Renal pelvis (tissue), 4 donors: Measurements from ENCODE around the gene RELL2. TPM values are rescaled to one million over a fixed set of nuclear protein-coding genes. Genes with fewer than 3 reads are reported as not detected.

Experiments
- DNase-seq: peaks from one replicate; pipeline ENCODE4 v3.0.0-alpha.2; 2013
- polyA plus RNA-seq, 3 donors: library from polyadenylated mRNA; unstranded; fragments of 120-200 nt; gene quantifications; one replicate each; pipeline ENCODE4 v1.2.1, GENCODE V29; 2013; ENCODE audit not compliant: insufficient read length in 3 of 3

Gene RELL2
- polyA plus RNA-seq, 3 donors = 1.2 to 1.8 (median 1.4) TPM

DNA sequence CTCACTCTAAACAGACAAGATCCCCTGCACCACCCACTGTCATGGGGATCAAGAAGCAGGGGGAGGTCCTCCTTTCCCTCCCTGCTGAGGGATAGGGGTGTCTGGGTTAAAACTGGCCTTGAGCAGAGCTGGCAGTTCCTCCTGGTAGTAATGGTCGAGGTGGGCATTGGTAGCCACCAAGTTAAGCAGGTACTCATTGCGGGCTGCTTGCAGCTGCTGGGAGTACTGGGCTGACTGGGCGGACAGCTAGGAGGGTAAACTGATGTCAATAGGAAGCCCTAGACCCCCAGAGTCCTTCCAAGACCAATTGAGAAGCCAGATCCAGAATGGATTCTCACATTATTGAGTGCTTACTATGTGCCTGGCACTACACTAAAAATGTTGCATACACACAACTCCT is 11.1 kb downstream of the RELL2 start:
- DNase-seq = no peak

DNA sequence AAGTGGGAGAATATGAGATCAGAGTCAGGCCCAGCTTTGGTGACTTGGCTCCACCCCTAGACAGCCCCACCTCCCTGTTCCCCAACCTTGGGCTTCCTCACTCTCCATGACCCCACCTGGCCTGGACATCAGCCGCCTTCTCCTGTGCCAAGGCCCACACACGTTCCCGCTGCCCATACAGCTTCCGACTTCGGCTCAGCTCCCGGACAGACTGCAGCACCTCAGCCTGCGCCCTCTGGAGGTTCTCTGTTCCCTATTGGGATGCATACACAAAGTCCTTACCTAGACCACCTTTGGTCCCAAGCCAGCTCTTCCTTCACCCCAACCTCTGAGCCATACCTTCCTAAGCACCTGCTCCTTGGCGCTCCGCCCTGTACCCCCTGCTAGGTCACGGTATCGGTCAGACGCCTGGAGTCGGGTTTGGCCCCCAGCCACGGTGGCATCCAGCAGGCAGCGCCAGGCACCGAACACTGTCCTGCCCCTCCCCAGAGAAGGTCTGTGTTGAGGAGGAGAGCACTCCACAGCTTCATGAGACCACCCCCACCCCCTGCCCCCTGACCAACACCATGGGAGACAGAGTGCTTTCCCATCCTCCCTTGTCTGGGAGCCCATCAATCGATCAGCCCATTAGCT is 12.4 kb downstream of the RELL2 start:
- DNase-seq = no peak

DNA sequence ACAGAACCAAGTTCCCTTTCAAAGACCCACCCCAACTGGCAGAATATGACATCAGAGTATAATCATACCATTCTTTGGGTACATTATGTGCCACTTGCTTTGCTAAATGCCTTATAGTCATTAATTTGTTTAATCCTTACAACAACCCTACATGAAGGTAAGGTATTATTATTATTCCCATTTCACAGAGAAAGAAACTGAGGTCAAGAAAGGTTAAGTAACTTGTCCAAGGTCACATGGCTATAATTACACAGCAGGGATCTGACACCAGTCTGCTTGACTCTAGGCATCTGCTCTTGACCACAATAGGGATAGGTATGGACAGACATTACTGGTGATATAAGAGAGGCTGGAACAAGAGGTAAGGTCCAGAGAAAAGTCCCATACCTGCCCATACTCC is 13.2 kb downstream of the RELL2 start:
- no peak for DNase-seq

GRCh38 chr5:141650851-141651727 is 14.3 kb downstream of the RELL2 start, which contains the start of gene FCHSD1:
TSS of gene FCHSD1 (minus strand) at chr5:141651418. CDS start at chr5:141651368, 50 bp downstream.
- DNase-seq = peak; percentile 73

GRCh38 chr5:141651728-141652105 is 14.9 kb downstream of the RELL2 start:
- no peak for DNase-seq

DNA sequence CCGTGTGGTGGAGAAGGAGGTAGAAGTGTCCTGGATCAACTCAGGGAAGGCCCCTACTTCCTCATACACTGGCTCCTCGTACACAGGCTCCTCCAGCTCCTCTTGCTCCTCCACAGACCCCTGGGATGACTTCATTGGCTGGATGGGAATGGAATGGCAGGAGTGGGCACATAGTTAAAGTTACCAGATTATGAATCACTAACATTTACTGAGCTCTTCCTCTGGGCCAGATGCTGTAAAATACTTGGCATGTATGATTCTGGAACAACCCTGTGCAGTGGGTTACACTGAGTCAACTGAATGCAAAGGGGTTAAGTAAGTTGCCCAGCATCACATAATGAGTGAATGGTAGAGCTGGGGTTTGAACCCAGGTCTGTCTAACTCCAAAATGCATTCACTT is 17.5 kb downstream of the RELL2 start:
- DNase-seq = no peak

DNA sequence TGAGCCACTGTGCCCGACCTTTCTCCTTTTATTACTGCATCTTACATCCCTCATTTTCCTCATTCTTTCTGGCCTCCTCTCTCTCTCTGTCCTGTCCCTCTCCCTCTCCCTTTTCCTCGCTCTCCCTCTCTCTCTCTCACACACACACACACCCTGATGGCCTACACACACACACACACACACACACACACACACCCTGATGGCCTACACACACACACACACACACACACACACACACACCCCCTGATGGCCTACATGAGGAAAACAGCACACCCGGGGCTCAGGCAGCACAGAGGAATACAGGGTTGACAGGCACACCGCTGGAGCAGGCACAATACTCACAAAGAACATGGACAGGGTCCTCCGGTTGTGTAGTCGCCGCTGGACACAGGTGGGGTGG is 18.2 kb downstream of the RELL2 start:
- no peak for DNase-seq

GRCh38 chr5:141656396-141656795 is 19.6 kb downstream of the RELL2 start:
- no peak for DNase-seq

- DNase-seq = no peak
Measured at GRCh38 chr5:141657404-141657803, 20.6 kb downstream of the RELL2 start.

- no peak for DNase-seq
Measured at GRCh38 chr5:141657937-141658545, 21.2 kb downstream of the RELL2 start.

GRCh38 chr5:141662028-141662427 is 25.2 kb downstream of the RELL2 start:
- no peak for DNase-seq

- no peak for DNase-seq
Measured at GRCh38 chr5:141663506-141663905, 26.7 kb downstream of the RELL2 start.

DNA sequence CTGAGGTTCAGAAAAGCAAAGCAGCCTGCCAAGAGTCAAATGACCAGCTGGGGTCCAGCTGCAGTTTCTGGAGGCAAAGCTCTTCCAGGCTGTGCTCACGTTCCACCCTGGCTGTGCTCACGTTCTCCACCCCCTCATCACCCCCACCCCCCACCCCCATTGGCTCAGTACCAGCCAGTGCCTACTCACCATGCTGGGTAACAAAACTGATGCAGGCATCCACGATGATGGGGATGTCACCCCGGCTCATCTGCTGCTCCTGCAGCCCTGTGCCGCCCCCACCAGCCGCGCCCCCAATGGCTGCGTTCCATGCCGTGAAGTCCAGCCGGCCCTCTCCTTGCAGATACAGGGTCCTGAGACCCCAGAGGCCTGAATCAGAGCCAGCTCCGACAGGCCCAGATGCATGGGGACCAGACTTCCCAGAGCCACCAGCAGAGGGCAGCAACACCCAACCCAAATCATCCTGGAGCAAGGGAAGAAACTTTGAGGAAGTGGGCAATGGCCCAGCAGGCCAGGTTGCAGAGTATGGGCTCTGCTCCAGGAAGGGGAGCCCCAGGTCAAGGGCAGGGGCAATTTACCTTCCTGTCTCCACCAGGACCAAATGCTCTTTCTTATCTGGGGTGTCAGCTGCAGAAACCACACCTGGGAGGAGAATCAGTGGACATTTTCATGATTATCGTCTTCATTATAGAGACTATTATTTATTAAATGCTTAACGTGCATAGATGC is 28.1 kb downstream of the RELL2 start:
- DNase-seq = peak; percentile 67

DNA sequence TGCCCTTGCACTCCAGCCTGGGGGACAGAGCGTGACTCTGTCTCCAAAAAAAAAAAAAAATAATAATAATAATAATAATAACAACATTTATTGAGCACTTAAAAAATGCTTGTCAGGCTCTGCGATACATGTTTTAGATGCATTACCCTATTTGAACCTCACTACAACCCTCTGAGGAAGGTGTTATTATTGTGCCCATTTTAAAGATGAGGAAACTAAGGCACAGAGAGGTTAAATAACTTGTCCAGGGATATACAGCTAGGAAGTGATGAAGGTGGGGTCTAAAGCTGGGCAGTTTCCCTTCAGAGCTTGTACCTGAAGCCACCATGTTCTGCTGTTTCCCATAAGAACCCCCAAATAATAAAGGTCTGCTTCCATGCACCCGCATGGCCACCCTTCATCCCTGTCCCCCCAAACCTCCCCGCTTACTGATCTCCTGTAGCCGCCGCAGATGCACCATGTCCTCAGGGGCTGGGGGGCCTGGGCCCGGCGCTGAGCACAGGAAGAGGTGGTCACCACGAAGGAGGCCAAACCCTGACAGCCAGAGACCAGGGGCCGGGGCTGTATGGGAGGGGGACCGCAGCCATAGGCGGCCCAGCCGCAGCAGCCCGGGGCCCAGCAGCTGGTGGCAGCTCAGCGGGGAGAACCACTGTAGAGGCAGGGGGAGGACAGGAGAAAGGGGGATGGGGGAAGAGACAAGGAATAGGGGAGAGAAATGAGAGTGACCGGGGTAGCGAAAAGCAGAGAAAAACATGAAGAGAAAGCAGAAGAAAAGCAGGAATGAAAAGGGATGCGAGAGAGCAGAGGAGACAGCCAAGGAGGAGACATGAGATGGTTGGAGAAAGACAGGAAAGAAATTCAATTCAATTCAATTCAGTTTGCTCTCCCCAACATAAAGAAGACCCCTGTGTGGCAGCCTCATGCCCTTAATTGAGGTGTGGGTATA is 29.5 kb downstream of the RELL2 start:
- no peak for DNase-seq

GRCh38 chr5:141668601-141669265 is 31.9 kb downstream of the RELL2 start:
- DNase-seq = no peak

DNA sequence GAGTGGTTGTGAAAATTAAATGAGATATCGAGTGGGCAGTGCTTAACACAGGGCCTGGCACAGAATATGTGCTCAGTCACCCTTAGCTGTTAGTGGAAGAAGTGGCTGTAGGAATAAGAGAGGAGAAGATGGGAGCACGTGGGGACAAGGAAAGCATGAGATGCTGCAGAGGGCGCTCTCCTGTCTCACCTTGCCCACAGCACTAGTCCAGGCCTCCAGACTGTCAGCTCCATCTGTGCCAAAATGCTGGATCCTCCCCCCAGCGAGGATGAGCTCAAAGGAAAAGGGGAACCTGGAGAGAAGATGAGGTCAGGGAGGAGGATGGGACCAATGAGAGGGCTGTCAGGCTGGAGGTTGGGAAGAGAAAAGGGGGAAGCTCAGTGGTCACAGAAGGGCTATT is 32.7 kb downstream of the RELL2 start:
- no peak for DNase-seq

DNA sequence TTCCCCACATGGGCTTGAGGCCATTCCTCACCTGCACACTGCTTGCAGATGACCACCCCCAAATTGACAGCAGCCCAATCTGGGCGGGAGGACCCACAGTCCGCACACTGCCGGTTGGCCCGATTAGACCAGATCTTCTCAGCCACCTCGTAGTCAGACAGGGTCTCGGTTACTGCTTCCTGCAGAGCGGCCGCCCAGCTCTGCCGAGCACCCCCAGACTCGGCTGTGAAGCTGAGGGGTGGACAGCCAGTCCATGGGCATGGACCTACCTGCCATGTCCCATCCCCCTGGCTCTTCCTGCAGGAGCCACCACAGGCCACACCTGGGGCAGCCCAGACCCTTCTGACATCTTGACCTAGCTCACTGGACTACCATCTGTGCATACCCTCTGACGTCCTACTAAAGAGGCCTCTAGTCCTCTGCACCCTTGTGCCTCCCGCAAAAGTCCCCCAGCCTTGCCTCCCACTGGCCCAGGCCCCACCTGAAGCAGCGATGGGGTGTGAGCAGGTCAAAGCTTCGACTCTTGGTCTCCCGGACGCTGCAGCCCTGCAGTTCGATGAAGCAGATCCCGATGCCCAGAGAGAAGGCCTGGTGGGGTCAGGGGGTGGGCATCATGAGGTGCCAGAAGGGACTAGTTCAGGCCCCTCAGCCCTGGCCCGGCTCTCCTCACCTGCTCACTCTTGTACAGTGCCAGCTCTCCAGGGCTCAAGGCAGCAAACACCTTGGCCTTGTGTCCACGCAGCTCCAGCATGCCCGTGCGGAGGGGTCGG is 35.5 kb downstream of the RELL2 start:
- DNase-seq = no peak

- DNase-seq = no peak
Measured at GRCh38 chr5:141672841-141673813, 36.3 kb downstream of the RELL2 start.
